GM20000 (cell line): Measurements from ENCODE around the gene DOK4.

Source experiments
- DNase-seq: peaks from one replicate; pipeline ENCODE4 v3.0.0; 2012; ENCODE audit warnings: low spot score
- TF ChIP-seq, protein P1 (sequence below): IDR thresholded peaks from 2 replicates; pipeline ENCODE4 v1.5.1; 2012; ENCODE audit warnings: mild to moderate bottlenecking, control low read depth; ENCODE audit errors: extremely low read depth, missing control alignments

DOK4 gene

GRCh38 chr16:57498031-57498430, 11.7 kb upstream of the DOK4 start:
- DNase-seq, result no peak
- TF ChIP-seq, protein P1, sequence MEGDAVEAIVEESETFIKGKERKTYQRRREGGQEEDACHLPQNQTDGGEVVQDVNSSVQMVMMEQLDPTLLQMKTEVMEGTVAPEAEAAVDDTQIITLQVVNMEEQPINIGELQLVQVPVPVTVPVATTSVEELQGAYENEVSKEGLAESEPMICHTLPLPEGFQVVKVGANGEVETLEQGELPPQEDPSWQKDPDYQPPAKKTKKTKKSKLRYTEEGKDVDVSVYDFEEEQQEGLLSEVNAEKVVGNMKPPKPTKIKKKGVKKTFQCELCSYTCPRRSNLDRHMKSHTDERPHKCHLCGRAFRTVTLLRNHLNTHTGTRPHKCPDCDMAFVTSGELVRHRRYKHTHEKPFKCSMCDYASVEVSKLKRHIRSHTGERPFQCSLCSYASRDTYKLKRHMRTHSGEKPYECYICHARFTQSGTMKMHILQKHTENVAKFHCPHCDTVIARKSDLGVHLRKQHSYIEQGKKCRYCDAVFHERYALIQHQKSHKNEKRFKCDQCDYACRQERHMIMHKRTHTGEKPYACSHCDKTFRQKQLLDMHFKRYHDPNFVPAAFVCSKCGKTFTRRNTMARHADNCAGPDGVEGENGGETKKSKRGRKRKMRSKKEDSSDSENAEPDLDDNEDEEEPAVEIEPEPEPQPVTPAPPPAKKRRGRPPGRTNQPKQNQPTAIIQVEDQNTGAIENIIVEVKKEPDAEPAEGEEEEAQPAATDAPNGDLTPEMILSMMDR, result no peak

- no peak for DNase-seq
Measured at GRCh38 chr16:57497121-57497520, 10.8 kb upstream of the DOK4 start.

DNA sequence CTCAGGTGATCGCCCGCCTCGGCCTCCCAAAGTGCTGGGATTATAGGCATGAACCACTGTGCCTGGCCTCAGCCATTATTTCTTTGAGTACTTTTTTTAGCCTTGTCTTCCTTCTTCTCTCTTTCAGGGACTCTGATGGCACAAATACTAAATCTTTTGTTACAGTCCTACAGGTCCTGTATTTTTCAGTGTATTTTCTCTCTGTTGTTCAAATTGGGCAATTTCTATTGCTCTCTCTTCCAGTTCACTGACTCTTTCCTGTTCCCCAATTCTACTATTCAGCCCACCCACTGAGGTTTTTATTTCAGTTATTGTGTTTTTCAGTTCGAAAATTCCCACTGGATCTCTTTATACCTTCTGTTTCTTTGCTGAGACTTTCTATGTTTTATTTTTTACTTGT, 7.5 kb upstream of the DOK4 start:
- no peak for DNase-seq
- TF ChIP-seq, protein P1, result no peak

More at GRCh38 chr16:57497121-57497520, 10.8 kb upstream of the DOK4 start:
- TF ChIP-seq, protein P1, result no peak

DNA sequence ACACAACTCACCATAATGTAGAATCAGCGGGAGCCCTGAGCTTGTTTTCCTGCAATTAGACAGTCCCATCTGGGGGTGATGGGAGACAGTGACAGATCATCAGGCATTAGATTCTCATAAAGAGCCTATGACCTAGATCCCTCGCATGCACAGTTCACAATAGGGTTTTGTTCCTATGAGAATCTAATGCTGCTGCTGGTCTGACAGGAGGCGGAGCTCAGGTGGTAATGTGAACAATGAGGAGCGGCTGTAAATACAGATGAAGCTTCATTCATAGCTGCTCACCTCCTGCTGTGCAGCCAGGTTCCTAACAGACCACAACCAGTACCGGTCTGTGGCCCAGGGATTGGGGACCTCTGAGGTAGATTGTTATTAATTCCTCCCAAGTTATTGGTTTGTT, 2.9 kb upstream of the DOK4 start:
- no peak for DNase-seq

GRCh38 chr16:57486858-57487834, 853 bp upstream of the DOK4 start:
- DNase-seq, result no peak

More for the DNA sequence above, 2.9 kb upstream of the DOK4 start:
- TF ChIP-seq, protein P1, result no peak

DNA sequence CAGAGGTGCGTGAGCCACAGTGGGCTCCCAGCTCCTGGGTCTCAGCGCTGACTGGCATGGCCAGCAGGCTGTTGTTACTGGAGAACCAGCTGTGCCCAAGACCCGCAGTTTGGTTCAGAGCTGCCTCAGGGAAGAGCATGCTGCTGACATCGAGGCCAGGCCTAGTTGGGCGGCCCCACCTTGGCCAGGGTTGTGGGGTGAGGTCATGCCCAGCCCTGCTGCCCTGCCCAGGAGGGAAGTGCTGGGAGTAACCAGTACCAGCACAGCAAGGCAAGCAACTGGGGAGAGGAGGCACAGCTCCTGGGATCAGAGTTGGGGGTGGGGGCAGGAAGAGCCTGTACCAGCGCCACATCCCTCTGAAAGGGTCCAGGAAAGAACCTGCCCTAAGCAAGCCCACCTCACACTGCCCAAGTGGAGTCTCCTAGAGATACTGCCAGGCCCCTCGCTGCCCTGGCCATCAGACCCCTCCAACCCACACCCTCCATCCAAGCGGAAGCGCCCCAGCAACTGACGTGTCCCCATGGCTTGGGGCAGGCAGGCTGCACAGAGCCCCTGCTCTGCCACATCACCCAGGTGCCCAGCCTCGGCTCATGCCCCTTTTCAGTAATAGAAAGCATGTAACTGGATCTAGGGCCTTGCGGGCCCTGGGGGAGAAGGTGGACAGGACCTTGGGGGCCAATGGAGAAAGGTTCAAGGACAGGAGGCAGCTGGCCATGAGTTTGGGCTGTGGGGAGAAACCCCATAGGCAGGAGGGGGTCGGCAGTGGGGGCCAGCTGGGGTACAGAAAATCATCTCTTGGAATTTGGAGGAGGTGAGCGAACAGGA, 990 bp downstream of the DOK4 start:
- no peak for DNase-seq
- TF ChIP-seq, protein P1, result no peak

More at GRCh38 chr16:57486858-57487834, 853 bp upstream of the DOK4 start:
- TF ChIP-seq, protein P1, result no peak
